Measurements from ENCODE around the gene PBRM1. TPM values are rescaled to one million over a fixed set of nuclear protein-coding genes. Genes with fewer than 3 reads are reported as not detected.
"Not testable (repeated sequence)": the region's sequence is repeated elsewhere in the genome, so short reads cannot be mapped to it uniquely, and the experiment has no call there.

The PBRM1 gene
- polyA plus RNA-seq, 1 donor, result 52.6 TPM

DNA sequence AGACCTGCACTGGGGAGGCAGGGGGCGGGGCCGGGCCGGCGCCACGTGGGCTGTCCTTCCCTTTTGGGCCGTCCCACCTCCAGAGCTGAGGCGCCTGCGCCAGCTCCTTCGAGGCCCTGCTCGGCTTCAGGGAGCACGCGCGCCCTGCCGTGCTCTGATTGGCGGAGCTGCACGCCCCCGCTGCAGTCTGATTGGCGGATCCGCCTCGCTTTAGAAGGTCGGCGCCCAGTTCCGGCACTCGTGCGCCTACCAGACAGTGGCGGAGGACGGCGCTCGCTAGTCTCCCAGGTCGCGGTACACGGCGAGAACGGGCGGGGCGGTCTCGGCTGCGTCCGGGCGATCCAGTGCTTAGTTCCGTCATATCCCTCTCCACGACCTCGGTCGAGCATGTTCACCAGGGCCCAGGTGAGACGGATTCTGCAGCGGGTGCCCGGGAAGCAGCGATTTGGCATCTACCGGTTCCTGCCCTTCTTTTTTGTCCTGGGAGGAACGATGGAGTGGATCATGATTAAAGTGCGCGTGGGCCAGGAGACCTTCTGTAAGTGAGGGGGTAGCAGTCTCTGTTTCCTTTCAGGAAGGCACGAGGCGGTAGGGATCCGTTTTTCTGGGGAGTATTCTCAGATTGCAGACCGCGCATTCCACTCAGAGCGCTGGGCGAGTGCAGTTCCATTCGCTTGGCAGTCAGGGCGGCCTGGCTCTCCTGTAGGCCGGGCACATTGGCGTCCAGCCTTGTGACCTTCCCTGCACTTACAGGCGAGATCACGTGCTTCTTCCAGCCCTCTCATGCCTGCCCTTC lies 149.1 kb downstream of the PBRM1 start, which contains the start of gene UQCC5:
Gene UQCC5, plus strand, starts transcription at position 237 of the 796 bp plus-strand sequence. Its CDS starts 151 bp downstream, at position 388.
- peak; percentile 99 for DNase-seq

DNA sequence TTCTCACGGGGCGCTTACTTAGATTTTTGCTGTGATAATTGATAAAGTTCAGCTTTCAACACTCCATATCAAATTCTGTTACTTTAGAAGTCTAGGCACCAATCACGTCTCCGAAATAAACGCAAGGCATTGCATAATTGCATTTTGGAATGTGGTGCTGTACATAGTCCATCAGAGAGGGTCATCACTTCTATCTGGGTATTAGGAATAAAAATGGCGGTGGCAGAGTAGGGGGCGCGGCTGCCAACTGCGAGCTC lies 149.7 kb downstream of the PBRM1 start:
- no peak for DNase-seq

DNA sequence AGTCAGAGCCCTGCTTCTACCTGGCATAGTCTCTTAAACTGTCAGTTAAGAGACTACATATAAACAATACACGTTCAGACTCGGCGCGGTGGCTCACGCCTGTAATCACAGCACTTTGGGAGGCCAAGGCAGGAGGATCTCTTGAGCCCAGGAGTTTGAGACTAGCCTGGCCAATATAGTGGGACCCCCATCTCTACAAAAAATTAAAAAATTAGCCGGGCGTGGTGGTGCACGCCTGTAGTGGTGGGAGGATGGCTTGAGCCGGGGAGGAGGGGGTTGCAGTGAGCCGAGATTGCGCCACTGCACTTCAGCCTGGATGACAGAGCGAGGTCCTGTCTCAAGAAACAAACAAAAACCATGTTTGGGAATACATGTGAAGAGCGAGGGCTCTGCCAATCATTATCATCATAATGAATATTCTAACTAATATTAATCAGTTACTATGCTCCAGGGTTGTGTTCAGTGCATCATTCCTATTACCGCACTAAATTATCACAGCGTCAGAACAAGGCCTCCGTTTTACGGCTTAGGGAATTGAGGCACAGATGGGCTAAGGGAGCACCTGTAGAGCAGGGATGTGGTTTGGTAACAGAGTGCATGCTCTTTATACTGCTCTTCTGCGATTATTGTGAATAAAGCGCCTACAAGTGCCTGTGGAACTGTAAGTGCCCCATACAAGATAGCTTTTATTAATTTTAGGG lies 150.2 kb downstream of the PBRM1 start:
- DNase-seq, result no peak

DNA sequence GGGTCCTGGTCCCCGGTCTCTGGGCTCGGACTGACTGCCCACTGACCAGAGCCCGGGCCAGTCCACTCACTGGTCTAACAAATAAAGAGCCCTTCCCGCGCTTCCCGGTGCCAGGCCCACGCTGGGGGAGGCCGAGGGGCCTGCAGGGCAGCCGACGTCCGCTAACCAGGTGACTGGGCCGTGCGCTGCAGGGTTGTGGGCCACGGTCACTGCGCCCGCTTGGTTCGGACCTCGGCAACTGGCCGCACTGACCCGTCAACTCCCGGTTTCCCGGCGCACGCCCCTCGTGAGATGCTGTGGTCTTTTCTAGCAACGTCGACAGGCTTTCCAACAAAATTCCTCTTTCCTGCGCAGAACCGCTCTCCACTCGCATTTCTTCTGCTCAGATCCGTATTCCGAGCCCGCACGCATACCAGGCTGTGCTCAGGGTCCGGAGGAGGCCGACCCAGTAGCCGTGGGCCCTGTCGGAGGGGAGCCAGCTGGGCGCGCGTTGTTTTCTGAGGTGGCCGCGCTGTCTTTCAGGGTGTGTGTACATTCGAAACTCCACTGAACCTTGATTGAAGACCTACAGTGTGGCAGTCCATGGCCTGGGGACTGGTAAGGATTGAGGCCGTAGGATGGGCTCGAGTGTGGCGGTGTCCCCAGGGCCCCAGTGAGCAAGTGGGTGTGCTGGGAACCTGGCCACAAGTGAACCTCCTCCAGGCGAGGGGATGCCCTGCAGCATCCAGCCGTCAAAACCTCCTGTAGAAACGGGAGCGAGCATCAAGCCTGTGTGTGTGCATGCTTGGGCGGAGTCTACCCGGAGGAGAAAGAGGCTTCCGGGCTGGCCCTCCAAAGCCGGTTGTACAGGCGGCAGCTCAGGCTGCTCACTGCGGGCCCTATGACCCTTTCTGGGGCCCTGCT lies 151.2 kb downstream of the PBRM1 start:
- no peak for DNase-seq

DNA sequence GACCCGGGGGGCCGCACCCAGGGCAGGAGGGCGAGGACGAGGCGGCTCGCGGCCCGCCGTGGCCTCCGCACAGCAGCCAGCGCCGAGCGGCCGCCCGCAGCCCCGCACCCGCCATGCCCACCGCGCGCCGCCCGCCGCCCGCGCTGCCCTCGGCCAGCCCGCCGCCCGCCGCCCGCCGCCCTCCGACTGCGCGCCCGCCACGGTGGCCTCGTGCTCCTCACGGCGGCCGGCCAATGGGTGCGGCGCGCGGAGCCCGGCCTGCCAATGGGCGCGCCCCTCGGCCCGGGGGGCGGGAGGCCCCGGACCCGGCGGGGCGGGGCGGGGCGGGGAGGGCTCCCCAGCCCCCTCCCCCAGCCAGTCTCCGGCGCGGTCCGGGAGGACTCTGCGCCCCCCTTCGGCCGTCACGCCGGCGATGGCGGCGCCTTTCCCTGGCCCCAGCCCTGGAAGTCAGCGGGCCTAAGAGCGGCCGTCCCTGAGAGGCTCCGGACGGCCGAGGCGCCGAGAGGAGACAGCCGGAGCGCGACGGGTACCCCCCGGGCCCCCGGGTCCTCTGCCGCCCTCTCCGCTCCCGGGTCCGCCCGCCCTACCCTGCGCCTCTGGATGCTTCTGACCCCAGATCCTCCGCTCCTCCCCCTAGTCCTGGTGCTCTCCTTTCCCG lies 152.0 kb downstream of the PBRM1 start, which contains the start of gene NT5DC2:
Gene NT5DC2, minus strand, starts transcription at position 235 of the 658 bp plus-strand sequence. Its CDS starts 120 bp downstream, at position 115.
- DNase-seq, result peak; percentile 79

DNA sequence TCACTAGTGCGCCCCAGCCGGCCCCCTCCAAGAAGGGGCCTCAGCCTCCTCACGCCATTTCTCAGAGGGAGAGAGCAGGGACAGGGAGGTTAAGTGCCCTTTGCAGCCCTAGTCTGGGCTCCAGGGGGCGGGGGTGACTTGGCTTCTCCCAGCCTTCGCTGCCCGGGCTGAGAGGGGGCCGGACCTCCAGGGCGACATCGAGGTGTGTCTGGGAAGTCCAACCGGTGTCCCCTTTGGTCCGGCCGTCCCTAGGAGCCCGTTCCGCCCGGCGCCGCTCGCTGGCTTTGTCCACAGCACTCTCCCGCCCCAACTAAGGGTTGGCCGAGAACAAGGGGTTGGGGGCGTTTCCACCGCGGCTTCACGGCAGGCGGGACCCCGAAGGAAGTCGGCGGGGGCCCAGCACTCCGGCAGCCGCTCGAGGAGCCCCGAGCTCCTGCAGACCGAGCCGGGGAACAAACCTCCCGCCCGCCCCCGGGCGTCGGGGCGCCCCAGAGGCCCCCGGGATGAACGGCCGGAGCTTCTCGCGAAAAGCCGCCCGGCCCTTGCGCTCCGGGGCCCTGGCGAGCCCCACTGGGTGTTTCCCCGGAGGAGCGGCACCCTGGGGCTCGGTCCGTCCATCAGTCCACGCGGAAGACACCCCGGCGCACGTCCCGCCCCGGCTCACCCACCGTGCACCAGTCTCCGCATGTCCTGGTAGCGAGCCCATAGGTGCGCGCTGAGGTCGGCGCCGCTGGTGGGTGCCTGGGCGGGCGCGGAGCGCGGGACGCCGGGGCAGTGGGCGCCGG lies 152.7 kb downstream of the PBRM1 start:
- no peak for DNase-seq

DNA sequence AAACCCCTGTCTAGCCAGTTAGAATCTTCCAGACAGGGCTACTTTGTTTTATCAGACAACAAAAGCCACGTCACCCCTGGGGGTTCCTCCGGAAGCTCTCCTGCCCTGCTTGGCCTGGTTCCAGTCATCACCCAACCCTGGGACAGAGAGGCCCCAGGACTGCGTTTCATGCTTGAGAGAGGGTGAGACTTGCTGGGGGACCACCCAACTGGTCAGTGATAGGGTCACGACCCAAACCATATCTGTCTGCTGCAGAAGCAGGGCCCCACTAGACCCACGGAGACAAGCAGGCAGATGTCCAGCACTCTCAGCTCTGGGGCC lies 153.2 kb downstream of the PBRM1 start:
- no peak for DNase-seq

DNA sequence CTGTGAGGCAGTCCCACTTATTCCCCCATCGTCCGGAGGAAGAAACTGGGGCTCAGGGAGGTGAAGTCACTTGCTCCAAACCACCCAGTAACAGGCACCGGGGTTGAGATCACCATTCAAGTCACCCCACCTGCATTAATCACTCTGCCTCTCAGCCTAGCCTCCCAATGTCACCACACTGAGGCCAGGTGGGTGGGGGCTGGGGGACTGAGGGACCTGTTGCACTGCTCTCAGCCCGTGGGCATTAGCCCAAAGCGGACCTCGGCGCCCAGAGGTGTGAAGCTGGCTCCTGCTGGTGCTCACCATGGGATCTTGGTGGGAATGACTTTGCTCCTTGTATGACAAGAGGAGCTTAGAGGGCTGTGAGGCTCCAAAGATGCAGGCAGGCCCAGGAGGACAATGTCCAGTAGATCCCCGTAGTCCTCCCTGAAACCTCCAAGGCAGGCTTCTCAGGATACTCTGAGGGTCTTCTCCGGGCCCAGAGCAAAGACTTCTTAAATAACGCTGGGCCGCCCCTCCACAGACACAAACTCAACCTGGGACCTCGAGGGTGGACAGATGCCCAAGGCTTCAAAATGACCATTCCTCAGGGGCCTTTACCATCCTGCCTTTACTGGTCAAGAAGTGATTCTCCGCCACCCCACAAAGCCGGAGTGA lies 153.7 kb downstream of the PBRM1 start:
- no peak for DNase-seq

DNA sequence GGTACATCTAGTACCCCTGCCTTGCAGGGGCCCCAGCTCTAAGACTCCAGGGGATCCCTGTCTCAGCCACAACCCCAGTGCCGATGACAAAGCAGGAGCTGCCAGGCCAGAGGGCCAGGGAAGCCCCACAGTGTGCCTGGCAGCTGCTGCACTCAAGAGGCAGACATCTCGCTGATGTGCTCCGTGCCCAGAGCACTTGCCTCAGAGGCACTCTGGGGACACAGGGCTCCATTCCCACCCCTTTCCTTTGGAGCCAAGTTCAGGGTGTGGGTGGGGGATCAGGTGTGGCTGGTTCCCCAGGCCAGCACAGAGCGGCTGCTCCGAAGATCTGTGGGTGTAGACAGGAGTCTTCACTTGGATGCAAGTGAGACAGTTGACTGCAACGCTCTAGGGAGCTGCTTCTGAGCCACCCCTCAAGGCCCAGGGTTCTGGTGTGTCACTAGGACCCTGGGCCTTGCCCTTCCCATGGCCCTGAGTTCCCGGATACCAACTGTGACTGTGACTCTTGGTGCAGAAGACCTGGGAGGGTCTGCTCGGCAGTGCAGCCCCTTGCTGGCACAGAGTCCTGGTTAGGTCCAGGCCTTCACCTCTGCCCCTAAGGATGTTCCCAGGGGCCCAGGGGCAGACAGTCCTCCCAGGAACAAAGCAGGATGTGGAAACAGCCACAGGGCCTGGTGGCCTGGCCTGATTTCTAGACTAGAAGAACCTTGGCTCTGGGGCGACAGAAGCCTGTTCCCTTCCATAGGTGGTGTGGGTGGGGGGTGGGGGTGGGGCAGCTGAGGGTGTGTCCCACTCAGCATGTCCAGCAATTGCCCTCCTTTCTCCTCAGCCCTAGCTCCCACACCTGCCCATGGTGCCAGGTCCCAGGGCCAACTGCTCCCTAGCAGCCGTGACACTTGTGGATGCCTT lies 154.5 kb downstream of the PBRM1 start:
- no peak for DNase-seq

DNA sequence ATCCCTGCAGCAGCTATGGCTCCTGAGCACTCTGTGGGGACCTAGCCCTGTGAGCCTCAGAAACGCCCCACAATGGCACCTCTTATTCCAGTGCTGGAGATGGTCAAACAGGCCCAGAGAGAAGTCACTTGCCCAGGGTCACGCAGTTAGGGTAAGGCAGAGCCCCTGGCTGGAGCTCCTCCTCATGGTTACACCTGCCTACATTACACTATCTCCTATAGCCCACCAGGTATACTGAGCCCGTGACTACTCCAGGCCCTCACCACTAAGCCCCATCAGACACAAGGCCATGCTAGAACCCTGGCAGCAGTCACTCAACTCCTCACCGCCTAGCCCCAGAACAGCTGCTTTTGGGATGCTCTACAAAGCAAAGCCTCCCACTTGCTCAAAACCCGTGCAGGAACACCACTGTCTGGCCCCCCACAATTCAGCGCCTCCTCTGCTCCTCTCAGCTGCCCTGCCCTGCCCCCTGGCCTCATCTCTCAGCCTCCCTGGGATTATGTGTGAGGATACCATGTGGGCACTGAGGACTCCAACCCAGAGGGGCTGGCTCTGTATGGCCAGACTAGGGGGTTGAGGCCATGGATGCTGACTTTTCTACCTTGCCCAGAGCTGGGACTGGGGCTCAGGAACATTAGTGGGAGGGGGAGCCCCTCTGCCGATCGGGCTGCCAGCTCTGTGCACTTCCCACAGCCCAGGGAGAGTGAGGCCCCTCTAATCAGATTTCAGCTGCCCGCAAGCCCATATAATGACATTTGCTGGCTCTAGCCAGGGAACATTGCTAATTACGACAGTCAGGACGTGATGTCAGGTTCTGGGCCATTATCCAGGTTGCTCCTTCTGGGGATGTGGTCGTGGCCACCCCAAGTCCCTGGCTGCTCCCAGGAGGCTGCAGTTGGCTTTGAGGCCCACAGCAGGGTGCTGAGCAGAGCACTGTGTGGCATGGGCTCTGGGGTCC lies 156.1 kb downstream of the PBRM1 start:
- DNase-seq, result no peak

DNA sequence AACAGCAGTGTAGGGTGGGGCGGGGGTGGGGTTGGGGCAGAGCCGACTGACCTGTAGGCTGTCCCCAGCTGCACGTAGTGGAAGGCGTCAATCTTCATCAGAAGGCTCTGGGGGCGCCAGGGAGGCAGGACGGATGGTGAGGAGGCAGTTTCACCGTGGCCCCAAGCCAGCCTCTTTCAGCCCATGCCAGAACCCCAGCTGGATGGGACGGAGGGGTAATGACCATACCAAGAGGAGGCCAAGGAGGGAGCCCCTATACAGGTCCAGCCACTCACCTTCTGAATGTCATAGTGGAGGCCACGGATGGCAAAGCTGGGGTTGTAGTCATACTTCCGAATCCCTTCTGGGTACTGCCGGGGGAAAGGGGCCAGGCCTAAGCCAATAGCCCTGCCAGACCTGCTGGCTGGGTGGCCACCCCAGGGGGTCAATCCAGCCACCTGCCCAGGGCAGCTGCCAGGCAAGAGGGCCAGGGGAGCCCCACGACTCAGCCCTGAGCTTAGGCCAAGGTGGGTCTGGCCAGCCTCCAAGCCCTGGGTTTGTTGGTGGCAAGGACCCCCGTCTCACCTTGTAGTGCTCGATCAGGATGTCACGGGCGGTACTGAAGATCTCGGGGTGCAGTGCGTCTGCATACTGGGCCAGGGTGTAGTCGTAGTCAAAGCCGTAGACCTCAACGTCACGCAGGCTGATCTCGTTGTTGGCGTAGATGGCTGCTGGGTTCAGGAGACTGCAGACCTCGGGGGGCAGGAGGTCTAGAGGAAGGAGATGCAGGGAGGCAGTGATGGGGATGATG lies 156.9 kb downstream of the PBRM1 start:
- DNase-seq, result no peak

DNA sequence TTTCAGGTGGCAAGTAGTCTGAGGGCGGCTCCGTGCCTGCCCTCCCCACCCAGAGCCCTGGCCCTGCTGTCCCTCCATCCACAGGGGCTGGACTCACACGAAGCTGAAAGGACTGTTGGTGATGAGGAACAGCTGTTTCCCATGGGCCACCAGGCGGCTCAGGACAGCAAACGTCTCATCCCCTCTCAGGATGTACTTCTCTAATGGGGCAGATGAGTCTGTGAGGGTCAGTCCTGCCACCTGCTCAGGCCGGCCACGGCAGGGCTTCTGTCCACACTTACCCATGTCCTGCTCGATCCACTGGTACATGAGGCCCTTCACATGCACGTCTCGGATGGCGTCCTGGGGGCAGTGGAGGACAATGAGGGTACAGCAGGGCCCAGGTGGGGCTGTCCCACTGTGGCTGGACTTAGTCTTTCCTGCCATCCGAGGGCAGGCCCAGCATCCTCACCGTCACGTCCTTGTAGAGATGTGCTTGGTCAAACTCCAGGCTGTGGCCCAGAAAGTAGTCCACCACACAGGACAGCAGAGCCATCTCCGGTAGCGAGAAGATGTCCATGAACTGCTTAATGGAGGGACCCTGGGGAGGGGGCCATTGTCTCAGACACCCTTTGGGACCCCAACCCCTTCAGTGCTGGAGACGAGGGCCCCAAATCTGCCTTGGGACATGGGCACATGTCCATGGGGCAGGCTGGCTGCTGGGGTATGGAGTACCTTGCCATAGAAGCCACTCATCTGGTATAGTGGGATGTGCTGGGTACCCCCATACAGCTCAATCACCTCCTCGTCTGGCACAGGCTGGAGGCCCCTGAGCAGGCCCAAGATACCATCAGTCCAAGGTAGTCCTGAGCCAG lies 157.8 kb downstream of the PBRM1 start:
- no peak for DNase-seq

DNA sequence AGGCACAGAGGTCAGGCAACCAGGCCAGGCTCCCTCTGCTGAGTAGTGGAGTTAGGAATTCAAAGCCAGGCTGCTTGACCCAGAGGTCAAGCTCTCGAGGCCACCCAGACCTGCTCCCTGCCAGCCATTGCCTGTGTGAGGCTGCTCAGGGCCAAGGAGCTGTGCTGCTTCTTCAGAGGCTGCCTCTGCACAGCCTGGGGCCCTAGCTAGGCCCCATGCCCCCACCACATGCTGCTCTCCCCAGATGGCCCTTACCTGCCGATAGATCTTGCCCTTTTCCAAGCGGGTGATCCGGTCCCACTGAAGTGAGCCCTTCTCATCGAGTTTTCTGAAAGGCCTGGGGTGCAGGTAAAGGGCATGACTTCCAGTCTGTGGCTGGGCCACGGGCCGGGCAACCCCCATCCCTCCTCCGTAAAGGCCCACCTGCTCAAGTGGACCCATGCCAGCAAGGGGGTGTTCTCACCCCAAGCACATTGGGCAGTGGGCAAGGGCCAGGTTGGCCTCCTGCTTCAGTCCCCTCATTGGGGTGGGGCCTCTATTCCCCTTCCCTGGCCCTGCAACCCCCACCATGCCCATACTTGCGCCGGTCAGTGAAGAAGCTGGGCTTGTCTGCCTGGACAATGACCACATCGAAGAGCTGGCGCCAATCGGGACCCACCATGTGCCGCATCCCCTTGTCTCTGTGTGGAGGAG lies 158.5 kb downstream of the PBRM1 start:
- DNase-seq, result no peak

DNA sequence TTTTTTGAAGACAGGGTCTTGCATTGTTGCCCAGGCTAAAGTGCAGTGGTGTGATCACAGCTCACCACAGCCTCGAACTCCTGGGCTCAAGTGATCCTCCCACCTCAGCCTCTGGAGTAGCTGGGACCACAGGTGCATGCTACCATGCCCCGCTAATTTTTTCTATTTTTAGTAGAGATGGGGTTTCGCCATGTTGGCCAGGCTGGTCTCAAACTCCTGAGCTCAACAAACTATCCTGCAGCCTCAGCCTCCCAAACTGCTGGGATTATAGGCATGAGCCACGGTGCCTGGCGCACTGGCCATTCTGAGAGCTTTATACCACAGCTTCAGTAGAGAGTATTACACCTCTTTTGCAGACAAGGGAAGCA lies 159.1 kb downstream of the PBRM1 start:
- DNase-seq, result not testable (repeated sequence)

DNA sequence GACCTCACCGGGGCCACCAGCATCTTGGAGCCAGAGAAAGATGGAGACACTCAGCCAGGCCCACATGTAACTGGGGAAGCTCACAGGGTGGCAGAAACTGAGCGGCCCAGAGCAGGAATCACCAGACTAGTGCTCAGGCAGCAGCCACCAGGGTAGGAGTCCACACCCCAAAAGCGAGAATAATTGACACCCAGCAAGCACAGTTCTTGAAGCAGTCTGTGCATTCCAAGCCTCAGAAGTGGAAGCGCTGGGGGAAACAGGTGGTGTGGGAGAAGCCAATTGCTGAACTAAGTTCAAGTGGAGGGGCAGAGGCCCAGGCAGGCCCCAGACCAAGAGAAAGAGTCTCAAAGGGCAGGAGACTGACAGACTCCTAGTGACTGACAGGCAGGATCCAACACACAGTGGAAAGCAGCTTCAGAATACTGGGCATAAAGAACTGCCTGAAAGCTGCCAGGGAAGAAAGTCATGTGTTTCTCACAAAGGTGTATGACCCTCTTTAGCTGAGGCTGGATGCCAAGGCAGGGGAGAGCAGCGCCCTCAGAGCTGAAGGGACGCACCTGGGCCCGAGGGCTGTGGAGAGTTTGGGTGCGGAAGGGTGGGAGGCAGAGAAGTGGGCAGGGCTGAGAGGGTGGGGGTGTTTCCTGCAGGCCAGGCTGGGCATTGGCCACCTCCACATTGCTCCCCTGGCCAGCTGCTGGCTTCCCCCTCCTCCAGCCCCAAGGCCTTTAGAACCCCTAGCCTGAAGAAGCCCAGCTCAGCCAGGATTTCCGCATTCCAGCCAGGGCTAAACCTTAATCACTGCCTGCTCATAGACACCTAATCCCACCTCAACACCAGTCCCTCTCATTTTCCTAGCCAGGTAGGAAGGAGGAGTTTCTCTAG lies 159.8 kb downstream of the PBRM1 start:
- DNase-seq, result no peak

Measured in hindlimb muscle (tissue), 1 donor.